ENCODE results near the gene NIPSNAP2.

Gene NIPSNAP2

GRCh38 chr7:55965805-55966421 is 1.5 kb downstream of the NIPSNAP2 start:
- no peak for DNase-seq (ENCODE audit: low read depth)
- H3K4me3 ChIP-seq (ENCODE audit: low read depth, low read length): no peak overlapping the region
- TF ChIP-seq CTCF (conservative IDR thresholded peaks at IDR 0.05; ENCODE audit: low read depth, low read length): no peak

- no peak overlapping the region for H3K4me3 ChIP-seq (ENCODE audit: low read depth, low read length)
- TF ChIP-seq CTCF (conservative IDR thresholded peaks at IDR 0.05; ENCODE audit: low read depth, low read length): no peak
- DNase-seq (ENCODE audit: low read depth): no peak
Measured at GRCh38 chr7:55966851-55967250, 2.5 kb downstream of the NIPSNAP2 start.

GRCh38 chr7:55969391-55969790 is 5.0 kb downstream of the NIPSNAP2 start:
- no peak for DNase-seq (ENCODE audit: low read depth)
- TF ChIP-seq CTCF (conservative IDR thresholded peaks at IDR 0.05; ENCODE audit: low read depth, low read length): no peak
- H3K4me3 ChIP-seq (ENCODE audit: low read depth, low read length): no peak overlapping the region

- no peak for TF ChIP-seq CTCF (conservative IDR thresholded peaks at IDR 0.05; ENCODE audit: low read depth, low read length)
- H3K4me3 ChIP-seq (ENCODE audit: low read depth, low read length): no peak overlapping the region
- DNase-seq (ENCODE audit: low read depth): no peak
Measured at GRCh38 chr7:55970561-55970960, 6.2 kb downstream of the NIPSNAP2 start.

GRCh38 chr7:55970978-55971377 is 6.6 kb downstream of the NIPSNAP2 start:
- DNase-seq (ENCODE audit: low read depth): no peak
- no peak for TF ChIP-seq CTCF (conservative IDR thresholded peaks at IDR 0.05; ENCODE audit: low read depth, low read length)
- no peak overlapping the region for H3K4me3 ChIP-seq (ENCODE audit: low read depth, low read length)

- TF ChIP-seq CTCF (conservative IDR thresholded peaks at IDR 0.05; ENCODE audit: low read depth, low read length): no peak
- DNase-seq (ENCODE audit: low read depth): no peak
- H3K4me3 ChIP-seq (ENCODE audit: low read depth, low read length): no peak overlapping the region
Measured at GRCh38 chr7:55973747-55974250, 9.4 kb downstream of the NIPSNAP2 start.

GRCh38 chr7:55975988-55976633 is 11.7 kb downstream of the NIPSNAP2 start:
- no peak overlapping the region for H3K4me3 ChIP-seq (ENCODE audit: low read depth, low read length)
- DNase-seq (ENCODE audit: low read depth): no peak
- TF ChIP-seq CTCF (conservative IDR thresholded peaks at IDR 0.05; ENCODE audit: low read depth, low read length): no peak

All from choroid plexus epithelial cell (primary cell).